Middle frontal gyrus (tissue), 1 donor: ENCODE measurements around the gene TBC1D5.
"Not testable (repeated sequence)": the region's sequence is repeated elsewhere in the genome, so short reads cannot be mapped to it uniquely, and the experiment has no call there.

ENCODE experiments used
- DNase-seq: peaks from one replicate; pipeline ENCODE4 v3.0.0-alpha.2; 2015; ENCODE audit warnings: low spot score; ENCODE audit errors: extremely low spot score

Gene TBC1D5, protein sequence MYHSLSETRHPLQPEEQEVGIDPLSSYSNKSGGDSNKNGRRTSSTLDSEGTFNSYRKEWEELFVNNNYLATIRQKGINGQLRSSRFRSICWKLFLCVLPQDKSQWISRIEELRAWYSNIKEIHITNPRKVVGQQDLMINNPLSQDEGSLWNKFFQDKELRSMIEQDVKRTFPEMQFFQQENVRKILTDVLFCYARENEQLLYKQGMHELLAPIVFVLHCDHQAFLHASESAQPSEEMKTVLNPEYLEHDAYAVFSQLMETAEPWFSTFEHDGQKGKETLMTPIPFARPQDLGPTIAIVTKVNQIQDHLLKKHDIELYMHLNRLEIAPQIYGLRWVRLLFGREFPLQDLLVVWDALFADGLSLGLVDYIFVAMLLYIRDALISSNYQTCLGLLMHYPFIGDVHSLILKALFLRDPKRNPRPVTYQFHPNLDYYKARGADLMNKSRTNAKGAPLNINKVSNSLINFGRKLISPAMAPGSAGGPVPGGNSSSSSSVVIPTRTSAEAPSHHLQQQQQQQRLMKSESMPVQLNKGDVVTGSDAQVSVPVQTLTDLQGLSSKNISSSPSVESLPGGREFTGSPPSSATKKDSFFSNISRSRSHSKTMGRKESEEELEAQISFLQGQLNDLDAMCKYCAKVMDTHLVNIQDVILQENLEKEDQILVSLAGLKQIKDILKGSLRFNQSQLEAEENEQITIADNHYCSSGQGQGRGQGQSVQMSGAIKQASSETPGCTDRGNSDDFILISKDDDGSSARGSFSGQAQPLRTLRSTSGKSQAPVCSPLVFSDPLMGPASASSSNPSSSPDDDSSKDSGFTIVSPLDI

DNA sequence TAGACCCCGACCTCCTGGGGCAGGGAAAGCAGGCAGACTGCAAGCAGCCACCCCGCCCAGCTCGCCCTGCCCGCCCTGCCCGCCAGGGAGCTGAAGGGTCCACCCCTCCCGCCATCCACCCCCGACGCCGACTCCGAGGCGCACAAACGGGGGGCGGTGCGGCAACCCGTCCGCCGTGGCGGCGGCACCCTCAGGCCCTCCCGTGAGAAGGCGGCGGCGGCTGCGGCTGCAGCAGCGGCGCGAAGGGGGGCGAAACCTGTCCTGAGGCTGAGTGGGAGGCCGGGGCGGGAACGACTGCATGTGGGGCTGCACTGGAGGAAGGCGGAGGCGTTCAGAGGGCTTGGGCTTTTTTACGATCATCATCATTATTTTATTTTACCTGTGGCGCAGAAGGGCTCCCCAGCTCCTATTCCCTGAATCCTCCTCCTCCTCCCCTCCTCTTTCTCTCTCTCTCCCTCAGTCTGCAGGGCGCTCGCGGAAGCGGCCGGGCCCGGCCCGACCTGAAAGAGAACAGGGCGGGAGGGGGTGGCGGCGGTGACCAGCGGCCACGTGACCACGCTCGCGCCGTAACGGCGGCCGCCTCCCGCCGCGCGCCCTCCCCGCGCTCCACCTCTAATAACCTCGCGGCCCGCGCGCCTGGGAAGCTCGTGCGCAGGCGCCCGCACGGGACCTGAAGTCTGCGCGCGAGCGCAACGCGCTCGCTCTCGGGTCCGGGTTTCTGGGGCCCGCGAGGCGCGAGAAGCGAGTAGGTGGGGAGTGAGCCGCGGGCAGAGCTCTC, at the start of gene TBC1D5:
Gene TBC1D5 (minus strand): TSS at position 530 of the 778 bp plus-strand sequence. CDS start 234,061 bp downstream, outside the sequence.
- DNase-seq: peak; percentile 95

DNA sequence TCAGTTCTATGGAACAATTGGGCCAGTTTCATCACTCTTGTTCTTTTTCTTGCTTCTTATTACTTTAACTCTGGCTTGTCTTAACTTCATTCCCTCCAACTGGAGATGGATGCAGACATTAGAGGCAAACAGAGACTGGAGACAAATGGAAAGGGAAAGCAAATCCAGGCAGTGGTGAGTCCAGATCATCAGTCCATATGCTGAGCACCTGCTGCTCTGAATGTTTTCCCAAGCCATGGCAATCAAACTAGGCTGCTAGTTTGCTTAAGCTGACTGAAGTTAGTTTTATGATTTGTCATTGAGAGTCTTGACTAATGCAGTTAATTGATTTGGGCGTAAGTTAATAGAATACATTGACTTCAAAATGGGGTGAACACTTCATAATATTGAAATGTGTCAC, 41.0 kb upstream of the TBC1D5 start:
- DNase-seq: no peak

DNA sequence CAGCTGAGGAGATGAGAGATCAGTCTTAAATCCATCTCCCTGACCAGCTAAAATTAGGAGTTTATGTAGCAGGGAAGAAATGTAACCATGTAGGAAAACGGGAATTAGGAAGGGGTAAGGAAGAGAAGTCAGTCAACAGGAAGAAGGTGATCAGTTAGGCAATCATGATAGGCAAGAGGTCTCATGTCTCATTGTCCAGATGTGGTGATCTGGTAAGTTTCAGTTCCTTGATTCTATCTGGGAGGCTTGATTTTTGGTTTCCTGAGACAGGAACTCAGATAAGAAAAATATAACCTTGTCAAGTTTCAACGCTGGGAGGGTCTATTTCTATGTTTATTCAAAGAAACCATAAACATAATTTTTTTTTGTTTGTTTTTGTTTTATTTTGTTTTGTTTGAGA, 40.3 kb upstream of the TBC1D5 start:
- no peak for DNase-seq

DNA sequence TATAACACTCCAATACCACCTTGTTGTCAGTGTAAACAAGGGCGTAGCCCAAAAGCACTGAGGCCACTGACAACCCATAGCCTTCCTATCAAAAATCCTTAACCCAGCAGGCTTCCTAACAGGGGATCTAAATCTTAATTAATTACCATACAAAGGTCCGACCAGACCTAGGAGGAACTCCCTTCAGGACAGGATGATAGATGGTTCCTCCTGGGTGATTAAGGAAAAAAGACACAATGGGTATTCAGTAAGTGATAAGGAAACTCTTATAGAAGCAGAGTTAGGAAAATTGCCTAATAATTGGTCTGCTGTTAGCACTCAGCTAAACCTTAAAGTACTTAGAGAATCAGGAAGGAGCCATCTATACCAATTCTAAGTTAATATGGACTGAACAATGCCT, 37.9 kb upstream of the TBC1D5 start:
- not testable (repeated sequence) for DNase-seq

DNA sequence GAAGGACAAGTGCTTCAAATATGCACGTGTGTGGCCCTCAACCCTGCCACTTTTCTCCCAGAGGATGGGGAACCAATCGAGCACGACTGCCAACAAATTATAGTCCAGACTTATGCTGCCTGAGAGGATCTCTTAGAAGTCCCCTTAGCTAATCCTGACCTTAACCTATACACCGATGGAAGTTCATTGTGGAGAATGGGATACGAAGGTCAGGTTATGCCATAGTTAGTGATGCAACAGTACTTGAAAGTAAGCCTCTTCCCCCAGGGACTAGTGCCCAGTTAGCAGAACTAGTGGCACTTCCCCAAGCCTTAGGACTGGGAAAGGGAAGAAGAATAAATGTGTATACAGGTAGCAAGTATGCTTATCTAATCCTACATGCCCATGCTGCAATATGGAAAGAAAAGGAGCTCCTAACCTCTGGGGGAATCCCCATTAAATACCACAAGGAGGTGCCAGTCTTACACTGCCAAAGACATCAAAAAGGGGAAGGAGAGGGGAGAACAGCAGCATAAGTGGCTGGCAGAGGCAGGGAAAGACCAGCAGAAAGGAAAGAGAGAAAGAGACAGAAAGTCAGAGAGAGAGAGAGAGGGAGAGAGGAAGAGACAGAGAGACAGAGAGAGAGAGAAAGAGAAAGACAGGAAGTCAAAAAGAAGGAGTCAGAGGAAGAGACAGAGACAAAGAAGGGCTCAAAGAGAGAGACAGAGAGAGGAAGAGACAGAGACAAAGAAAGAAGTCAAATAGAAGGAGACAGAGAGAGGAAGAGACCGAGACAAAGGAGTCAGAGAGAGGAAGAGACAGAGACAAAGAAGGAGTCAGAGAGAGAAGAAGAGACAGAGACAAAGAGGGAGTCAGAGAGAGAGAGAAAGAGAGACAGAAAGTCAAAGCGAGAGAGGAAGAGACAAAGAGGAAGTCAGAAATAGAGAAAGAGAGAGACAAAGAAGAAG, 37.1 kb upstream of the TBC1D5 start:
- not testable (repeated sequence) for DNase-seq

DNA sequence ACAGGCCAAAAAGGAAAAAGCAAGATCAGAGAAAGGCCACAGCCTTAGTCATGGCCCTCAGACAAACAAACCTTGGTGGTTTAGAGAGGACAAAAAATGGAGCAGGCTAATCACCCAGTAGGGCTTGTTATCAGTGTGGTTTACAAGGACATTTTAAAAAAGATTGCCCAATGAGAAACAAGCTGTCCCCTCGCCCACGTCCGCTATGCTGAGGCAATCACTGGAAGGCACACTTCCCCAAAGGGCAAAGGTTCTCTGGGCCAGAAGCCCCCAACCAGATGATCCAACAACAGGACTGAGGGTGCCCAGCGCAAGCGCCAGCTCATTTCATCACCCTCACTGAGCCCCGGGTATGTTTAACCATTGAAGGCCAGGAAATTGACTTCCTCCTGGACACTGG, 34.9 kb upstream of the TBC1D5 start:
- not testable (repeated sequence) for DNase-seq

DNA sequence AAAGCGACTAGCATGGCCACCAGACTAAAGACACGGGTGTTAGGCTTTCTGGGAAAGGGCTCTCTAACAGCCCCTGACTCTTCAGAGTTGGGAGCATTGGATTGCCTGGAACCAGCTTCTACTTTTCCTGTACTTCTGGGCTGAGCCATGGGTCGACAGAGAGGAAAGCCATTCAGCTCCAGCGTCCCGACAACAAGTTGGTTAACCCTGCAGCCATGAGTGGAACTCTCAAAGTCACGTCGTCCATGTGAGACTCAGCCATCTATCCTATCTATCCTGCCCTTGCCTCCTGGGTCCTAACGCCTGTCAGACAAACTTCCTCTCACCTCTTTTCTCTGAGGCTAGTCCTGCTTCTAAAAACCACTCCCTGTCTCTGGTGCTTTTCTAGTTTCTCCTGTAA, 32.6 kb upstream of the TBC1D5 start:
- no peak for DNase-seq

DNA sequence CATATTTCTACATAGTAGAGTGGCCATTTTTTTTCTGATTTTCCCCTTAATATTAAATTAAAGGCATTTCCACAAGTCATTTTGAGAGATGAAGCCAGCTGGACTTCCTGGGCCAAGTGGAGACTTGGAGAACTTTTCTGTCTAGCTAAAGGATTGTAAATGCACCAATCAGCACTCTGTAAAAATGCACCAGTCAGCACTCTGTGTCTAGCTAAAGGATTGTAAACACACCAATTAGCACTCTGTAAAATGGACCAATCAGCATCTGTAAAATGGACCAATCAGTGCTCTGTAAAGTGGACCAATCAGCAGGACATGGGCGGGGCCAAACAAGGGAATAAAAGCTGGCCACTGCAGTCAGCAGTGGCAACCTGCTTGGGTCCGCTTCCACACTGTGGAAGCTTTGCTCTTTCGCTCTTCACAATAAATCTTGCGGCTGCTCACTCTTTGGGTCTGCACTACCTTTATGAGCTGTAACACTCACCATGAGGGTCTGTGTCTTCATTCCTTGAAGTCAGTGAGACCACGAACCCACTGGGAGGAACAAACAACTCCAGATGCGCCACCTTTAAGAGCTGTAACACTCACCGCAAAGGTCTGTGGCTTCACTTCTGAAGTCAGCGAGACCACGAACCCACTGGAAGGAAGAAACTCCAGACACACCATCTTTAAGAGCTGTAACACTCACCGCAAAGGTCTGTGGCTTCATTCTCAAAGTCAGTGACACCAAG, 31.9 kb upstream of the TBC1D5 start:
- not testable (repeated sequence) for DNase-seq

DNA sequence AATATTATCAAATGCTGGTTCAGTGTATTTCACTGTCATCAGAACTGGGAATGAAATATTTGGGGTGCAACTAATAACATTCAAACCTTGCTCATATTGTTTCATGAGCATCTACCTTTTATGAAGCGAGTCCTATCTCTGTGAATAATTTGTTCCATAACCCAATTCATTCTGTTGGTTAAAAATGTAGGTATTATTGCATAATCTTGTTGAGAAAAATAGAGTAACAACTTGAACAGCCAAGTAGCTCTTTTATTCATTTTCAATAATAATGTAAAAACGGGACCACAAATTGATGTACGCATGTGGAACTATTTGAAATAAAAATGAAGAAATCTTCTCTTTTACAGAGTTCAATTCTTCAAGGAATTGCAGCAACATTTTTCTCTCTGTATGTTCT, 30.1 kb upstream of the TBC1D5 start:
- no peak for DNase-seq

DNA sequence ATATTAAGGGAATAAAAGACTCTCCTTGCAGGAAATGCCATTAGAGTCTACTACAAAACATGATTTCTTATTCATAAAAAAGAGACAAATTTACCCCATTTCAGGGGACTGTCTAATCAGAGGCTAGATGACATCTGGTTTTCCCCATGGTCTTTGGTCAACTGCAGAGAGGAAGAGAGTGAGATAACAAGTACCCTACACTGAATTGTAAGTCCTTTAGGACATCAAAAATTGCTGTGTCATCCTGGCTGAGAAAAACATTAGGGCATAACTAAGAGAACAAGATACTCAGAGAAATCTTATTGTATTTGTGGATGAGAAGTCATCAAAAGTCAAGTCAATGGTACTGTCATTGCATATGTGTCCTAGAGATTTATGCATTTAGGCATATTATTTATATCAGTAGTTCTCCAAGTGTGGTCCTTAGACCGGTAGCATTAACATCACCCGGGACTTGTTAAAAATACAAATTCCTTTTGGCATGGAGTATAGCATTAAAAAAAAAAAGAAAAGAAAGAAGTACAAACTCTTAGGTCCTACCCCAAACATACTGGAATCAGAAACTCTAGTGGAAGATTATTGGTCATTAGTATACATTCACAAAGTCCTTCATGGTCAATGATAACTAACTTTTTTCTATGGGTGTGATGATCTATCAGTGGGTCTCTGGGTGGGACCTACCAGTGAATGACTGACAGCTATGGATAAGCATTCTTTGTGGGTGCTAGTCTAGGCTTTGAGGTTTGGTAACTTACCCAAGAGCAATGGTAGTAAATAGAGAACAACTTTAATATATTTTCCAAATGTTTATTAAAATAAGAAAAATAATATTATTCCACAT, 29.0 kb upstream of the TBC1D5 start:
- DNase-seq: no peak

DNA sequence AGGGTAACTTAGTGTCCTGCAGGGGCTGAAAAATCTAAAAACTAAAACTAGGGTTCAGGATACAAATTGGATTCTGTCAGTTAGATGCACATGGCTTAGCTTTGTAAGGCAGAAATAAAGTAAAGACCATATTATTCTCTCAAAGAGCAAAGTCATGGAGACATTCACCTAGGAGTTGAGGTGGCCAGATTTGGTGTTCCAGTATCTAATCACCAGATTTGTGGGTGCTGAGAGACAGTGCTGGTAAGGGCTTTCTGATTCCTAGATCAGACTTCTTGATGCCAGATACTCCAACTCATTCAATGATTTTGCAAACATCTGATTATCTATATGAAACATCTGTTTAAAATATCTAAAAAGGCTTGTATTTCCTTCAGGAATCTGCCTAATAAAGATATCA, 28.3 kb upstream of the TBC1D5 start:
- no peak for DNase-seq

DNA sequence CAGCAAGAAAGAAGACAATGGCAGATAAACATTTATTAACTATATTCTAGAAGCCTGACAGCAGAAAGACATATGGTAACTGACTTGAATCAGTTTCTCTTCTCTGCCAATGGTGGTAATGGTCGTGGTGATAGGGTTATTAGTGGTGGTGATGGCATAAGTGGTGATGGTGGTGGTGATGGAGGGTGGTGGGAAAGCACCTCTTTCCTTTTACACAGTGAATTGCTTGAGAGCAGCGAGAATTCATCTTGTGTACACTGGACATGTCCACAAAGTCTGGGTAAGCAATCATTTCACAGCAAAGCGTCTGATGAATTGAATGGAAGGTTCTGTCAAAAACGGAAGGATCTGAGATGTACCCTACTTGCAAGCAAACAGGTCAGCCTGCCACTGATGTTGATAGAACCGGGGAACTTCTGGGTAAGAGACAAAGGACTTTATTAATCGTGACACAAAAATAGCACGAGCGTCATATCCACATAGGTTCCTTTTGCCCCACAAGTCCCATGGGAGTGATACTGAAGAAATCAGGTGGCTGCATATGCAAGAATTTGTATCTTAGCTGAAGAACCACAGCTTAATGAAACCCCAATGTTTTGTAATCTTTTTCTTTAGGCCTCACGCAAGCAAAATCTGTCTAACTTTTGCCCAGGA, 23.5 kb upstream of the TBC1D5 start:
- DNase-seq: no peak

DNA sequence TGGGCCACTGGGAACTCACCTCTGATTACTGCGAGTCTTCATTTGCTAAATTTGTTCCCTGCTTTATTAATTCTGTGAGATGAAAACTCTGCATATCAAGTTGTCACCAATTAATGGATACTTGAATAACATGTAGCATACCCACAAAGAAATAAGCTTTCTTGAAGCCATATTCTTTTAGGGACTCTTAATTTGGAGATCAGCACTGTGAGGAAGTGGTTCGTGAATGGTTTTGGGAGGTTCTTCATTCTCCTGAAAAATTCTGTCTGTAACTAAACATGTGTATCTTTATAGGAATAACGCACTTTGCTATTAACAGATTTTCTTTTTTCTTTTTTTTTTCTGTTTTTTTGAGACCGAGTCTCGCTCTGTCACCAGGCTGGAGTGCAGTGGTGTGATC, 19.1 kb upstream of the TBC1D5 start:
- no peak for DNase-seq

DNA sequence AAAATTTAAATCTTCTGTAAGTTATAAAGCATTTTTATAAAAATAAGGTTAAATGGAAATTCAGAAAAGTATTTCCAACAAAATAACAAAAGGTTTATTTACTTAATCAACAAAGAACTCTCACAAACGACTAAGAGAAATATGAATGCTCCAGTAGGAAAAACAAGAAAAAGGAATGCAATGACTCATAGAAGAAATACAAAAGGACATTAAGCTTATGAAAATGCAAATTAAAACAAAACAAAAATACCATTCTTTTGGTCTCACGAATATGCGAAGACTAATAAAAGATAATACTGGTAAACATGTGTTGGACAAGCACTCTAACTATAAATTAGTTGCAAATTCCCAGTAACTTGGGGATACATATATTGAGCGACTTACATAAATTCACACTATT, 17.5 kb upstream of the TBC1D5 start:
- no peak for DNase-seq

DNA sequence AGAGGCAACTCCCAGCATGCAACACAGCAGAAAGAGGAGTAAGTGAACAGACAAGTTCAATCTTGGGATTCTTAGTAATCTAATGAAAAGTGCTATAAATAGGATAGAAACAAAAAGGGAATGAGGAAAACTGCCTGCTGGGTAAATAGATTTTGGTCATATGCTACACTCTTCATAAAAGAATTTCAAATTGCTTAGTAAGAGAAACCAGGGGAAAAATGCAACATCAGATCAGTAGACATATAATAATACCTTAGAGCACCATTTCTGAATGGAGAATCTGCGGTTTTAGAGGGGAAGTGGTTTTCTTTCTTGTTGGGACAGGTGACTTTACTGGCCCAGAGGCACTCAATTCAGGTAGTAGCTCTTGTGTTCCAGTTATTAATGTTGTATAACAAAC, 13.4 kb upstream of the TBC1D5 start:
- no peak for DNase-seq

DNA sequence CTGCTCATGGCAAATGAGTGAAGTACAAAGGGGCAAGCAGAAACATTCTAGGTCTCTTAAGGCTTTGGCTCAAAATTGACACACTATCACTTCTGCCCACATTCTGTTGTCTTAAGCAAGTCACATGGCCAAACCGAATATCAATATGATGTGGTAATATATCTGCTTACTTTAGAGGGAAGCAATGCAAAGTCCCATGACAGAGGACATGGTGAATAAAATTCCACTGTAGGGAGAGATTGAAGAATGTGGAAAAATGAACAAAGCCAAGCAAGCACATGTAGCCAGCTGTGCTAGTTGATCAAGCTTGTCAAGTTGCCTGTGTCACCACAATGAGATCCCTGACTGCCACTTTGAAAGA, 11.2 kb upstream of the TBC1D5 start:
- DNase-seq: no peak

DNA sequence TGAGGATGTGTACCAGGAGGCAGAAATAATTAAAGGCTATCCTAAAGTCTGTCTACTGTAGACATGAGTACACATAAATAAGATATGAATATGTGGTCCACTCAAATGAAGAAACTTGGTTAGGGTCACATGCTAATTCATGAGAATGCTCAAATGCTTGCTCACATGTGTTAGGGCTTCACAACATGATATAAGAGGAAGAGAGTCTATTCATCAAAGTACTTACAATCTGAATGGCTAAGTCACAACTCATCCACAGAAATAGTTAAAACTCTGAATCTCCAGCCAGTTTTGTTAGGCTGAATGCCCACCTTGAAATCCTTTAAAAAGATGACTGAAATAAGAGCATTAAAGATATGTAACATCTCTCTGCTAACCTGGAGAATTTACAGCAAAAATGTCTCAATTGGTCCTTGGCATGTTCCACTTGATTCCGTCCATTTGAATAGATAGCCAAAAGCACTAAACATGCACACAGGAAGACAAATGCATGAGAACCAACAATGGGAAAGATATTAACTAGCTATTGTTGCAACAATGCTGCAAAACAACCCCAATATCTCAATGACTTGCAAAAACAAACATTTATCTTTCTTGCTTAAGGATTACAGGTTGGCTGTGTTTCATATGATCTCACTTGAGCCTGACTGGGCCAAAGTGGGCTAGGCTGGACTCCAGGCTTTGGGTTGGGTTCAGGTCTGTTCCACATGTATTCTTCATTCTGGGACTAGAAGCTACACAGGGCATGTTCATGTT, 10.6 kb upstream of the TBC1D5 start:
- DNase-seq: no peak

DNA sequence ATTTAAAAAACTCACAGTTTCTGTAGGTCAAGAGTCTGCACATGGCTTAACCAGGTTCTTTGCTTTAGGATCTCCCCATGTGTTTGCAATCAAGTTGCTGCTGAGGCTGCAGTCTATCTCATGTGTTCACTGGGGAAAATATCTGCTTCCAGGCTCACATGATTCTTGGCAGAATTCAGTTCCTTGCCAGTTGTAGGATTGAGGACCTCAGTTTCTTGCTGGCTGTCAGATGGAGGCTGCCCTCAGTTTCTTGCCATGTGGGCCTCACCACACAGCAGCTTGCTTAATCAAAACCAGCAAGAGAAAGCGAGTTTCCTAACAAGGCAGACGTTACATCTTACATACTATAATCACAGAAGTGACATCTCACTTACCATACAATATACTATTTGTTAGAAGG, 10.0 kb upstream of the TBC1D5 start:
- no peak for DNase-seq
